Measurements from ENCODE around the gene DSG1. TPM values are rescaled to one million over a fixed set of nuclear protein-coding genes. Genes with fewer than 3 reads are reported as not detected.

Gene DSG1
- total and polyA plus RNA-seq, 7 donors = not detected

DNA sequence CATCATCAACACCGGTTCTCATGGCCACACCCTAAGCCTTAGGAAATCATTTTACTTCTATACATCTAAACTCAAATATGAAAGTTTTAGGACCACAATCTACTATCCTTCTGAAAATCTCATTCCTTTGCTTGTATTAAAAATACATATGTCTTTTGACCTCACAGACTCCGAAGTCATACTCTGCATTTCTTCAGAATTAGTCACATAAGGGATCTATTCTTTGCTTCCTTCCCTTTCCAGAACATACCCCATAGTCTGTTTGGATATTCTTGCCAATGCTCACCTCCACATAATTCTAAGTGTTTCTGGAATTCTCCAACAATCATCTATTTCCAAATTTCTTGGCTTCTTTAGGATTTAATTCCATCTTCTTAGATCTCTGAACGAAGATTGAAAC, 14.2 kb upstream of the DSG1 start:
- TF ChIP-seq CTCF (IDR thresholded peaks at IDR 0.05) (no peak), EP300 (IDR thresholded peaks at IDR 0.05) (no peak), POLR2A (IDR thresholded peaks at IDR 0.05) (no peak), POLR2AphosphoS5 (IDR thresholded peaks at IDR 0.05) (no peak)
- H3K27me3 ChIP-seq = no peaks in the 10 kb centered on the region
- DNase-seq = no peak

GRCh38 chr18:31309115-31309514, 8.8 kb upstream of the DSG1 start:
- no peak overlapping the region for H3K27ac ChIP-seq
- no peaks in the 10 kb centered on the region for H3K9me3 ChIP-seq
- H3K4me1 ChIP-seq = no peaks in the 10 kb centered on the region
- no peaks in the 10 kb centered on the region for H3K36me3 ChIP-seq
- H3K27me3 ChIP-seq = no peaks in the 10 kb centered on the region
- intact Hi-C loops (cut with DNase I) = no loop called here
- no peak for DNase-seq
- no peak overlapping the region for H3K4me3 ChIP-seq
- TF ChIP-seq POLR2A (IDR thresholded peaks at IDR 0.05) (no peak), POLR2AphosphoS5 (IDR thresholded peaks at IDR 0.05) (no peak)
- WGBS, 2 donors = 91 to 92% methylated on average over 2 of the region's 2 CpGs

More for the DNA sequence above, 14.2 kb upstream of the DSG1 start:
- 69 to 81% methylated on average over 3 of the region's 3 CpGs for WGBS, 2 donors
- intact Hi-C loops (cut with DNase I) = no loop called here
- Histone ChIP-seq H3K27ac (no peak overlapping the region), H3K4me3 (no peak overlapping the region), H3K9me3 (no peaks in the 10 kb centered on the region), H3K4me1 (no peaks in the 10 kb centered on the region), H3K36me3 (no peaks in the 10 kb centered on the region)

GRCh38 chr18:31316974-31317373, 986 bp upstream of the DSG1 start:
- TF ChIP-seq POLR2AphosphoS5 (IDR thresholded peaks at IDR 0.05) = no peak
- no peak for TF ChIP-seq POLR2A (IDR thresholded peaks at IDR 0.05)
- Histone ChIP-seq H3K4me3 (no peak overlapping the region), H3K4me1 (no peaks in the 10 kb centered on the region), H3K9me3 (no peaks in the 10 kb centered on the region), H3K27me3 (no peaks in the 10 kb centered on the region), H3K27ac (no peak overlapping the region), H3K36me3 (no peaks in the 10 kb centered on the region)
- intact Hi-C loops (cut with DNase I) = no loop called here
- WGBS, 2 donors = 79 to 86% methylated on average over 4 of the region's 4 CpGs
- DNase-seq = no peak

DNA sequence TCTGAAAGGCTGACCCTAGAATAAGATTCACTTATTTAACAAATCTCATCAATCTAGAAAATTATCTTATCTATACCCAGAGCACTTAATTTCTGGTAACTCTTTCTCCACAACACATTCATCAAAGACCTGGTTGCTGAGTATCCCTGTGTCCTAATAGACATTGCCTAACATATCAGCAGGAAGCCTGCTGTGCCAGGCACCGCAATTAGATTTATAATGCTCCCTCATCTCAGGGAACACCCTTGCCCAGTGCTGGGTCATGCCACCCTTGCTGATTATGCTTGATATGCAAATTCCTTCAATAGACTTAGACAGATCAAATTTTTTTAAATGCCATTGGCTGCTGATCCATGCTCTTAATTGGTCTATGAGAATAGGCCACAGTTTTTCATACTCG, 3.8 kb downstream of the DSG1 start:
- H3K36me3 ChIP-seq = no peaks in the 10 kb centered on the region
- 58 to 77% methylated on average over 2 of the region's 2 CpGs for WGBS, 2 donors
- H3K27ac ChIP-seq = no peak overlapping the region
- H3K9me3 ChIP-seq = no peaks in the 10 kb centered on the region
- no peaks in the 10 kb centered on the region for H3K27me3 ChIP-seq
- no peaks in the 10 kb centered on the region for H3K4me1 ChIP-seq
- H3K4me3 ChIP-seq = no peak overlapping the region
- intact Hi-C loops (cut with DNase I) = no loop called here
- DNase-seq = no peak
- no peak for TF ChIP-seq POLR2A (IDR thresholded peaks at IDR 0.05)
- TF ChIP-seq EP300 (IDR thresholded peaks at IDR 0.05) = no peak
- no peak for TF ChIP-seq CTCF (IDR thresholded peaks at IDR 0.05)
- TF ChIP-seq POLR2AphosphoS5 (IDR thresholded peaks at IDR 0.05) = no peak

DNA sequence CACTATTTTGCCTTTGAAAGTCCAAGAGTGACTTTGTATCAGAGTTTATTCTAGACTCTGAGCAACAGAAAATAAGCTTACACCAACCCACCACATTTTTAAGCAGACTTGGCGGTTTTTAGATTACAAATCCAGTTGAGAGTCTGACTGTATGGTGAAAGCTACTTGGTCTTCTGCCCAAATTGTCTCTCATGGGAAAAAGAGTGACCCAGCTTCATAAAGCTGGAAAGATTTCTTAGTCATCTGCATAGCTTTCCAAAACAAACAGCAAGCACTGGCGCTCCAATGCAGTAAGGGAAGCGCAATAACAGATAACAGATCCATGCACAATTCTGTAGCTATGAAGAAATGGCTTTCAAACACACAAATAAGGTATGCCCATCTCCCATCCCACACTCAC, 7.1 kb downstream of the DSG1 start:
- Histone ChIP-seq H3K27me3 (no peaks in the 10 kb centered on the region), H3K27ac (no peak overlapping the region), H3K36me3 (no peaks in the 10 kb centered on the region), H3K9me3 (no peaks in the 10 kb centered on the region), H3K4me3 (no peak overlapping the region), H3K4me1 (no peaks in the 10 kb centered on the region)
- TF ChIP-seq POLR2A (IDR thresholded peaks at IDR 0.05) = no peak
- TF ChIP-seq POLR2AphosphoS5 (IDR thresholded peaks at IDR 0.05) = no peak
- TF ChIP-seq EP300 (IDR thresholded peaks at IDR 0.05) = no peak
- no peak for TF ChIP-seq CTCF (IDR thresholded peaks at IDR 0.05)
- no peak for DNase-seq
- intact Hi-C loops (cut with DNase I) = no loop called here
- 81 to 85% methylated on average over 3 of the region's 3 CpGs for WGBS, 2 donors

DNA sequence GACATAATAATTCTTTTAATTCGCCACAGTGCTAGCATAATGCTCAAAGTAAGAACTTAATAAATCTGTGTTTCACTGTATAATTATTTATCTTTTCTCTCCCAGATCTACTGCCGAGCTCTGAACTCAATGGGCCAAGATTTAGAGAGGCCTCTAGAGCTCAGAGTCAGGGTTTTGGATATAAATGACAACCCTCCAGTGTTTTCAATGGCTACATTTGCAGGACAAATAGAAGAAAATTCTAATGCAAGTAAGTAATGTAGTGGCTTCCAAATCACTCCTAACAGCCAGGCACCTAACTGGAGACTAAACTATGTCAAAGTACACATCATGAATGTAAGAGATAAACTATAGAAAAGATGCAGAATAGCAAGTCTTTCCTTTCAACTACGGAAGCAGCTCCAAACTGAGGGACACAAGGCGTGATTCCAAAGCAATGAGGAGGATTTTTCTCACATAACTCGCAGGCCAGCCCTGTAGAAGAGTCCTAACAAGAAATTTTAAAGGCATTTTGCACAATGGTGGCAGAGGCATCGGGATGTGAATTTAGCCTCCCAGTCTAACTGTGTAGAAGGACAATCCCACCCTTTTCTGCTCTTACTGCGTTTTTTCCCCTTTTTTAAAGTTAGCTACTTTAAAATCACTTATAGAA, 12.0 kb downstream of the DSG1 start:
- Histone ChIP-seq H3K27me3 (no peaks in the 10 kb centered on the region), H3K27ac (no peak overlapping the region), H3K9me3 (no peaks in the 10 kb centered on the region), H3K4me3 (no peak overlapping the region), H3K4me1 (no peaks in the 10 kb centered on the region), H3K36me3 (no peaks in the 10 kb centered on the region)
- intact Hi-C loops (cut with DNase I) = no loop called here
- DNase-seq = no peak
- TF ChIP-seq POLR2AphosphoS5 (IDR thresholded peaks at IDR 0.05) = no peak
- TF ChIP-seq EP300 (IDR thresholded peaks at IDR 0.05) = no peak
- TF ChIP-seq CTCF (IDR thresholded peaks at IDR 0.05) = no peak
- TF ChIP-seq POLR2A (IDR thresholded peaks at IDR 0.05) = no peak
- 79 to 87% methylated on average over 7 of the region's 7 CpGs for WGBS, 2 donors
